ENCODE measurements around the gene SLC22A4.

GRCh38 chr5:132377738-132378137, 83.5 kb downstream of the SLC22A4 start:
- TF ChIP-seq CTCF (IDR thresholded peaks at IDR 0.05) = no peak
- no peak for TF ChIP-seq POLR2A (IDR thresholded peaks at IDR 0.05)
- TF ChIP-seq EP300 (IDR thresholded peaks at IDR 0.05) = no peak
